Nephron progenitor cell (in vitro differentiated cells): Measurements from ENCODE around the gene KLF5.

Source experiments
- DNase-seq: peaks from one replicate; pipeline ENCODE4 v3.0.0; 2021
- H3K27ac Mint-ChIP-seq: 2 replicates; pipeline ENCODE4 v1.8.0; 2021; ENCODE audit warnings: mild to moderate bottlenecking, moderate library complexity, mixed read lengths
- H3K27me3 Mint-ChIP-seq: 2 replicates; pipeline ENCODE4 v1.8.0; 2021; ENCODE audit warnings: mild to moderate bottlenecking, low read depth, mixed read lengths; ENCODE audit not compliant: poor library complexity
- H3K36me3 Mint-ChIP-seq: 2 replicates; pipeline ENCODE4 v1.8.0; 2021; ENCODE audit warnings: low read depth, mixed read lengths
- H3K4me1 Mint-ChIP-seq: 2 replicates; pipeline ENCODE4 v1.8.0; 2021; ENCODE audit warnings: mixed read lengths
- H3K4me3 Mint-ChIP-seq: 2 replicates; pipeline ENCODE4 v1.8.0; 2021; ENCODE audit warnings: mild to moderate bottlenecking, moderate library complexity, mixed read lengths
- H3K9me3 Mint-ChIP-seq: 2 replicates; pipeline ENCODE4 v1.8.0; 2021; ENCODE audit warnings: mild to moderate bottlenecking, moderate library complexity, mixed read lengths
- TF ChIP-seq, protein P1 (sequence below): fragments of 200-600 bp; sonication (generic); IDR thresholded peaks from 2 replicates; pipeline ENCODE4 v1.5.0; 2021; ENCODE audit warnings: antibody characterized with exemption

The KLF5 gene

DNA sequence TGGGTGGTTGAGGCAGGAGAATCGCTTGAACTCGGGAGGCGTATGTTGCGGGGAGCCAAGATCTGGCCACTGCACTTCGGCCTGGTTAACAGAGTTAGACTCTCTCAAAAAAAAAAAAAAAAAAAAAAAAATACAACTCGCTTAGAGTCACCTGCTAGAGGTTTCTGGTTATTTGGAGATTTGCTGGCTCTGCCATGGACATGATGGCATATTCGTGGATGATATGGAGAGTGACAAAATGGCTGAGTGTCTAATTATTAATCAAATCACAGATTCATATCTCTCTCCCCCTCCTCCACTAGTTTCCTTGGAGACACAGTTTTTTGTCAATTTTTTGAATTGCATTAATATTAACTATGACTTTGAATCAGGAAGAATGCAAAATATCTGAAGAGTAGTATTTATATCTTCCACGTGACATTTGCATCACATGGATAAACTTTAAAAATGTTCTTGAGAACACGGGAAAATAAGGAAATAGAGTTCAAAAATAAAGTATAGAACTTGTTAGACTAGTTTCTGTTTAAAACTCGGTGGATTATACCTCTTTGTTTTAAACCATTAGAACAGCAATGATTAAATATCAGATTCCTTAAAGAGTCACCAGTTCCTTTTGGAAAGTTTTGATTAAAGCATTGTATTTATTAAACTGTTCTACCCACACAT, 47.8 kb downstream of the KLF5 start:
- no peak overlapping the region for H3K4me3 Mint-ChIP-seq
- TF ChIP-seq, protein P1, sequence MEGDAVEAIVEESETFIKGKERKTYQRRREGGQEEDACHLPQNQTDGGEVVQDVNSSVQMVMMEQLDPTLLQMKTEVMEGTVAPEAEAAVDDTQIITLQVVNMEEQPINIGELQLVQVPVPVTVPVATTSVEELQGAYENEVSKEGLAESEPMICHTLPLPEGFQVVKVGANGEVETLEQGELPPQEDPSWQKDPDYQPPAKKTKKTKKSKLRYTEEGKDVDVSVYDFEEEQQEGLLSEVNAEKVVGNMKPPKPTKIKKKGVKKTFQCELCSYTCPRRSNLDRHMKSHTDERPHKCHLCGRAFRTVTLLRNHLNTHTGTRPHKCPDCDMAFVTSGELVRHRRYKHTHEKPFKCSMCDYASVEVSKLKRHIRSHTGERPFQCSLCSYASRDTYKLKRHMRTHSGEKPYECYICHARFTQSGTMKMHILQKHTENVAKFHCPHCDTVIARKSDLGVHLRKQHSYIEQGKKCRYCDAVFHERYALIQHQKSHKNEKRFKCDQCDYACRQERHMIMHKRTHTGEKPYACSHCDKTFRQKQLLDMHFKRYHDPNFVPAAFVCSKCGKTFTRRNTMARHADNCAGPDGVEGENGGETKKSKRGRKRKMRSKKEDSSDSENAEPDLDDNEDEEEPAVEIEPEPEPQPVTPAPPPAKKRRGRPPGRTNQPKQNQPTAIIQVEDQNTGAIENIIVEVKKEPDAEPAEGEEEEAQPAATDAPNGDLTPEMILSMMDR: no peak
- no peak overlapping the region for H3K27ac Mint-ChIP-seq
- no peak for DNase-seq
- H3K36me3 Mint-ChIP-seq: no peaks in the 10 kb centered on the region
- peaks cover 27% of the 10 kb centered on the region for H3K4me1 Mint-ChIP-seq
- H3K9me3 Mint-ChIP-seq: no peaks in the 10 kb centered on the region
- peaks cover 6% of the 10 kb centered on the region for H3K27me3 Mint-ChIP-seq

DNA sequence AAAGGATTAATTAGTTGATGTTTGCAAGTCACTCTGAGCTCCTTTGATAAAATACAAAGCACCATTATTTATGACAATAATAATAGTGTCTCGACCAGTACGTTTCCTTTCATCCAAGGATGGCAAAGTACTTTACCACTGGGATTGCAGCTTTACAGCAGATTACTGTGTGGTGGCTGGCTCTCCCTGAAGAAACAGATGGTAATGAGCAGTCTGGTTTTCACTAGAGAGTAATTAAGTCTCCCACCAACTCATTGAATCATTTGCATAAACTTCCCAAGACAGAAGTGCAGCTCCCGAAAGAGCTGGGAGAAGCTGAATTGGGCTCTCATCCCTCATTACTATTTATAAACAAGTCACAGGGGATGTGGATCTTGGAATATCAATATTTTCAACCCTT, 48.7 kb downstream of the KLF5 start:
- H3K4me1 Mint-ChIP-seq: peaks cover 30% of the 10 kb centered on the region
- H3K27ac Mint-ChIP-seq: no peak overlapping the region
- peaks cover 5% of the 10 kb centered on the region for H3K27me3 Mint-ChIP-seq
- no peaks in the 10 kb centered on the region for H3K36me3 Mint-ChIP-seq
- H3K4me3 Mint-ChIP-seq: no peak overlapping the region
- no peak for DNase-seq
- TF ChIP-seq, protein P1: no peak
- H3K9me3 Mint-ChIP-seq: no peaks in the 10 kb centered on the region

DNA sequence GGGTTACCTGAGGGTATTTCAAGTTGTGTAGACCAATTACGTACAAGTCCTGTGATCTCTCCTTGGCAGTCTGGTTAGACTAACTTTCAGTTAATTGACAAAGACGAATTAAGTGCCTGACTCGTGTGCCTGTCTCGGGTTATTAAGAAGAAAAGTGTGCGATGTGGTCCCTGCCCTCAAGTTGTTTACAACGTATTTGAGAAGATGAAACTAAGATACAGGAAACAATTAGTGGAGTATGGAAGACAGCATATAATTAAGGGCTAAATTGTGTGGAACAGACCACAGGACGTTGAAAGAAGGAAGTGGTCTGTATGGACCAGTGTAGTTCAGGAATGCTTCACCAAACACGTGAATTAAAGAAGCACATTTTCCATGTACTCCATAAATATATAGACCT, 49.2 kb downstream of the KLF5 start:
- no peak overlapping the region for H3K27ac Mint-ChIP-seq
- TF ChIP-seq, protein P1: no peak
- no peak for DNase-seq
- H3K4me1 Mint-ChIP-seq: peaks cover 35% of the 10 kb centered on the region
- no peak overlapping the region for H3K4me3 Mint-ChIP-seq
- no peaks in the 10 kb centered on the region for H3K9me3 Mint-ChIP-seq
- H3K27me3 Mint-ChIP-seq: peaks cover 3% of the 10 kb centered on the region
- no peaks in the 10 kb centered on the region for H3K36me3 Mint-ChIP-seq

DNA sequence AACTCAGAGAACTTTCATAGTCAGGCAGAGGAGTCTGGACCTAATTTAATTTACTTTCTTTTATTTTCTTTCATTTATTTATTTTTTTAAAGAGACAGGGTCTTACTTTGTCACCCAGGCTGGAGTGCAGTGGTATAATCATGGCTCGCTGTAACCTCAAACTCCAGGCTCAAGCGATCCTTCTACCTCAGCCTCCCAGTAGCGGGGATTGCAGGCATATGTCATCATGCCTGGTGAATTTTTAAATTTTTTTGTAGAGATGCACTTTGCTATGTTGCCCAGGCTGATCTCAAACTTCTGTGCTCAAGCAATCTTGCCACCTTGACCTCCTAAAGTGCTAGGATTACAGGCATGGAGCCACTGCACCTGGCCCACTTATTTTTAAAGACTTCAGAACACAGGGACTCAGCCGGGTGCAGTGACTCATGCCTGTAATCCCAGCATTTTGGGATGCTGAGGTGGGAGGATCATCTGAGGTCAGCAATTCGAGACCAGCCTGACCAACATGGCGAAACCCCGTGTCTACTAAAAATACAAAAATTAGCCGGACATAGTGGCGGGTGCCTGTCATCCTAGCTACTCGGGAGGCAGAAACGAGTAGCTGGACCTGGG, 50.6 kb downstream of the KLF5 start:
- DNase-seq: no peak
- TF ChIP-seq, protein P1: no peak
- H3K27me3 Mint-ChIP-seq: peaks cover 3% of the 10 kb centered on the region
- no peak overlapping the region for H3K27ac Mint-ChIP-seq
- peaks cover 37% of the 10 kb centered on the region for H3K4me1 Mint-ChIP-seq
- peaks cover 2% of the 10 kb centered on the region for H3K9me3 Mint-ChIP-seq
- no peak overlapping the region for H3K4me3 Mint-ChIP-seq
- H3K36me3 Mint-ChIP-seq: no peaks in the 10 kb centered on the region

DNA sequence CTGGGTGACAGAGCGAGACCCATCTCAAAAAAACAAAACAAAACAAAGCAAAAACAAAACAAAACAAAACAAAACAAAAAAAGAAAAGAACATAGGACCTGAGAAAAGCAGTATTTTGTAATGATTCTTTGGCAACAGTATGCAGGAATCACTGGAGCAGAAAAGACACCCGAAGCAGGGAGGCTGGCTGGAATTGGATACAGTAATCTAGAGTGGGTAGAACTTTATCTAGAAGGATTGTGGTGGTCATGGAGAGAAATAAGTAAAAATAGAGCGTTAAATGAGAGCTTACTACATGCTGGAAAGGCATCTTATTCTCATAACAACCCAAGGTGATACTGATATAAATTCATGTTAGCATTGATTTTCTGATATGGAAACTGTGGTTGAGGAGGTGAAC, 51.2 kb downstream of the KLF5 start:
- H3K4me3 Mint-ChIP-seq: no peak overlapping the region
- H3K9me3 Mint-ChIP-seq: peaks cover 4% of the 10 kb centered on the region
- H3K27ac Mint-ChIP-seq: peak overlapping the region; percentile 6
- peaks cover 37% of the 10 kb centered on the region for H3K4me1 Mint-ChIP-seq
- TF ChIP-seq, protein P1: no peak
- no peak for DNase-seq
- H3K27me3 Mint-ChIP-seq: peaks cover 3% of the 10 kb centered on the region
- H3K36me3 Mint-ChIP-seq: no peaks in the 10 kb centered on the region

DNA sequence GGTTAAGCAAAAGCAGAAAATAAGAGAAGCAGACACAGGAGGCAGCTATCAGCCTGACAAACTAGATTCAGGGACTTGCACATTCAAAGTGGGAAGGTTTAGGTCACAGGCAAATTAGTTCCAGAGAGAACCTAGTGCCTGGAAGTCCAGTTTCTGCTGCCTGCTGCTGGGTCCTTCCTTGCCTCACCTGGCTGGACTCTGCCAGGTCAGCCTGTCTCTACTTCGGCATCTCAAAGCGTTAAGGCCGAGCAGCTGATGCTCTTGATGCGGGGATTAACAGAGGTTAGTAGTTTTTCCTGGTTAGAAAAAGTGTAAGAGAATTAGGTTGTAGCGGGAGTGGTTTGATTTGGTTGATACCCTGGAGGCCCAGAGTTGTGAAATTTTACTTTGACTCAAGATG, 52.0 kb downstream of the KLF5 start:
- Mint-ChIP-seq H3K4me3 (no peak overlapping the region), H3K27me3 (peaks cover 3% of the 10 kb centered on the region), H3K4me1 (peaks cover 37% of the 10 kb centered on the region), H3K36me3 (no peaks in the 10 kb centered on the region), H3K9me3 (peaks cover 4% of the 10 kb centered on the region), H3K27ac (peak overlapping the region; percentile 53)
- TF ChIP-seq, protein P1: no peak
- DNase-seq: no peak
